ENCODE data around the gene KIF12. TPM values are rescaled to one million over a fixed set of nuclear protein-coding genes. Genes with fewer than 3 reads are reported as not detected.

The KIF12 gene
- total RNA-seq, 1 donor from 2014 or later: 0.64 TPM

DNA sequence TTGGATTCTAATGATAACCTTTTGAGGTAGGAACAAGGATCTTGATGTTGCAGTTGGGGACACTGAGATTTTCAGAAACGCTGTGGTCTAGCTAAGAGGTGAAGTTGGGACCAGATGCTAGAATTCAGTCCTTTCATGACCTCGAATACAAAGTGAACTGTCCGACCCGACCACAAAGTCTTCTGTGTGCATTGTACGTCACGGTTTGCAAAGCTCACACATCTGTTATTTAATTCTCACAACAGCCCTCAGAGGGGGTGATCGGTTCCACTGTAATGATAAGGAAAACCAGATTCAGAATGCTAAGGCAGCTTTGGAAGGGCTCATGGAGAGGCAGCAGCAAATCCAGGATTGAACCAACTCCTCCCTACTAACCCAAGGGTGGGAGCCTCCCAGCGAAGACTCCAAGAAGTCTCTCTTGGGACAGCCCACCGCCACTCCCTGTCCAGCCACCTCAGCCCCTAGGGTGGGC is 16.6 kb upstream of the KIF12 start:
- Mint-ChIP-seq H3K9me3 (ENCODE audit: unreplicated experiment) (no peaks in the 10 kb centered on the region), H3K27me3 (ENCODE audit: unreplicated experiment) (peaks cover 53% of the 10 kb centered on the region), H3K27ac (ENCODE audit: unreplicated experiment) (no peak overlapping the region), H3K36me3 (ENCODE audit: unreplicated experiment) (no peaks in the 10 kb centered on the region), H3K4me3 (ENCODE audit: unreplicated experiment) (no peak overlapping the region), H3K4me1 (ENCODE audit: unreplicated experiment) (peaks cover 4% of the 10 kb centered on the region)
- no peak for DNase-seq (ENCODE audit: extremely low spot score, unreplicated experiment)
- TF ChIP-seq, protein P1, sequence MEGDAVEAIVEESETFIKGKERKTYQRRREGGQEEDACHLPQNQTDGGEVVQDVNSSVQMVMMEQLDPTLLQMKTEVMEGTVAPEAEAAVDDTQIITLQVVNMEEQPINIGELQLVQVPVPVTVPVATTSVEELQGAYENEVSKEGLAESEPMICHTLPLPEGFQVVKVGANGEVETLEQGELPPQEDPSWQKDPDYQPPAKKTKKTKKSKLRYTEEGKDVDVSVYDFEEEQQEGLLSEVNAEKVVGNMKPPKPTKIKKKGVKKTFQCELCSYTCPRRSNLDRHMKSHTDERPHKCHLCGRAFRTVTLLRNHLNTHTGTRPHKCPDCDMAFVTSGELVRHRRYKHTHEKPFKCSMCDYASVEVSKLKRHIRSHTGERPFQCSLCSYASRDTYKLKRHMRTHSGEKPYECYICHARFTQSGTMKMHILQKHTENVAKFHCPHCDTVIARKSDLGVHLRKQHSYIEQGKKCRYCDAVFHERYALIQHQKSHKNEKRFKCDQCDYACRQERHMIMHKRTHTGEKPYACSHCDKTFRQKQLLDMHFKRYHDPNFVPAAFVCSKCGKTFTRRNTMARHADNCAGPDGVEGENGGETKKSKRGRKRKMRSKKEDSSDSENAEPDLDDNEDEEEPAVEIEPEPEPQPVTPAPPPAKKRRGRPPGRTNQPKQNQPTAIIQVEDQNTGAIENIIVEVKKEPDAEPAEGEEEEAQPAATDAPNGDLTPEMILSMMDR (IDR thresholded peaks at IDR 0.05): no peak

DNA sequence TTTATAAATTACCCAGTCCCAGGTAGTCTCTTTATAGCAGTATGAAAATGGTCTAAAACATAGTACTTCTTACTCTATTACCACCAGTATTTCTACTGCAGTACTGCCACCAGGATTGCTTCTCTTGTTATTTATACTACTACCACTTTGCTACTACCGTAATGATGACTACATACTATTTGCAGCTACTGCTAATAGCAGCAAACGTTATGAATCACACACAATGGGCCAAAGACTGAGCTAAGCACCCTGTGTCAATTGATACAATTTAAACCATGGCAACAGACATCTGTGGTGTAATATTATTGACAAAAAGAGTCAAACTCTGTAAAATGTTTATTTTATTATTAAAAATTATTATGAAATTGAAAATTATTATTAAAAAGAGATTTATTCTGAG is 15.3 kb upstream of the KIF12 start:
- peaks cover 4% of the 10 kb centered on the region for H3K4me1 Mint-ChIP-seq (ENCODE audit: unreplicated experiment)
- H3K27me3 Mint-ChIP-seq (ENCODE audit: unreplicated experiment): peaks cover 47% of the 10 kb centered on the region
- TF ChIP-seq, protein P1 (IDR thresholded peaks at IDR 0.05): no peak
- no peaks in the 10 kb centered on the region for H3K36me3 Mint-ChIP-seq (ENCODE audit: unreplicated experiment)
- H3K9me3 Mint-ChIP-seq (ENCODE audit: unreplicated experiment): no peaks in the 10 kb centered on the region
- no peak overlapping the region for H3K4me3 Mint-ChIP-seq (ENCODE audit: unreplicated experiment)
- no peak overlapping the region for H3K27ac Mint-ChIP-seq (ENCODE audit: unreplicated experiment)
- DNase-seq (ENCODE audit: extremely low spot score, unreplicated experiment): no peak

DNA sequence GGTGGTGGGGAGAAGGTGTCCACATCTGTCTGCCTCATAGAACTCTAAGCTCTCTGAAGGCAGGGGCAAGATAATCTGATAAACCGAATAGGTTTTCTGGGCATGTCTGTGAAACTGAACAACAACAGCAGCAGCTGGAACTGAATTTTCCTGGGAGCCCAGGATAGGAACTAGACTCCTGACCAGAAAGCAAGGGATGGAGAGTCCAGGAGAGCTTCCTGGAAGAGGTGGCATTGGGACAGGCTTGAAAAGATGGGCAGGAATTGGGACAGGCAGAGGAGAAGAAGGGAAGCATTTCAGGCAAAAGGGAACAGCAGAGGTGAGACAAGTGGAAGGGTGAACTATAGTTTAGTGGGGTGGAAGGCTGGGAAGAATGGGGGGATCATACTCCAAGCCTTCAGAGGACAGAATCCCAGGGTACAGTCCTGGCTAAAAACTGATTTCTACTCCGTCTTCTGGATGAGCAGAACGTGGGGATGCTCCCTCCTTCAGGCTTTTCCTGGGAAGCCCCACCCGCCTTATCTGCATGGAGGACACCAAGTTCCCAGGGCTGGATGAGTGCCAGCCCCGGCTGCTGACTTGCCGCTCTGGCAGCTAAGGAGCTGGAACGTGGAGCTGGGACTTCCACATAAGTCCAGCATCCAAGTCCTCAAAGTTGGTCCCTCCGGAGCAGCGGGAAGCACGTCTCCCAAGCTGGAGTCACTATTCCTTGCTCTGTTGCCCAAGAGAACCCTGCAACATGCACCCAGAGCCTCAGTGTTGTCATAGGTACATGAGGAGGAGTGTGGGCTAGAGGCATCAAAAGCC is 13.9 kb upstream of the KIF12 start:
- peaks cover 4% of the 10 kb centered on the region for H3K4me1 Mint-ChIP-seq (ENCODE audit: unreplicated experiment)
- no peak for DNase-seq (ENCODE audit: extremely low spot score, unreplicated experiment)
- H3K9me3 Mint-ChIP-seq (ENCODE audit: unreplicated experiment): no peaks in the 10 kb centered on the region
- TF ChIP-seq, protein P1 (IDR thresholded peaks at IDR 0.05): no peak
- peaks cover 33% of the 10 kb centered on the region for H3K27me3 Mint-ChIP-seq (ENCODE audit: unreplicated experiment)
- H3K4me3 Mint-ChIP-seq (ENCODE audit: unreplicated experiment): no peak overlapping the region
- H3K36me3 Mint-ChIP-seq (ENCODE audit: unreplicated experiment): no peaks in the 10 kb centered on the region
- no peak overlapping the region for H3K27ac Mint-ChIP-seq (ENCODE audit: unreplicated experiment)

DNA sequence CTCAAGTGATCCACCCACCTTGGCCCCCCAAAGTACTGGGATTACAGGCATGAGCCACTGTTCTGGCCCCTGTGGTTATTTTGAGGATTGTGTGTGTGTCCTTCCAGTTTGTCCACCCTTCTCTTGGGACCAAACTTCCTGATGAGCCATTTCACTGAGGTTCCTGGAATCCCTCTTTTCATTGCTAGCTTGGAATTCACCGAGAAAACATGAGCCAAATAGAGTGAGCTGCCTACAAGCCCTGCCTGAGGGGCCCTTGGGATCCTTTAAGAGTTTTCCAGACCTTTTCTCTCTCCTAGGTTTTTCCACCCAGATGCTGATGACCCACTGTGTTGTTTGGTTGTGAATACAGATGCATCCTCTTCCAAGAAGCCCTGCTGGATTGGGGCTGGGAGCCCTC is 13.2 kb upstream of the KIF12 start:
- H3K27me3 Mint-ChIP-seq (ENCODE audit: unreplicated experiment): peaks cover 32% of the 10 kb centered on the region

DNA sequence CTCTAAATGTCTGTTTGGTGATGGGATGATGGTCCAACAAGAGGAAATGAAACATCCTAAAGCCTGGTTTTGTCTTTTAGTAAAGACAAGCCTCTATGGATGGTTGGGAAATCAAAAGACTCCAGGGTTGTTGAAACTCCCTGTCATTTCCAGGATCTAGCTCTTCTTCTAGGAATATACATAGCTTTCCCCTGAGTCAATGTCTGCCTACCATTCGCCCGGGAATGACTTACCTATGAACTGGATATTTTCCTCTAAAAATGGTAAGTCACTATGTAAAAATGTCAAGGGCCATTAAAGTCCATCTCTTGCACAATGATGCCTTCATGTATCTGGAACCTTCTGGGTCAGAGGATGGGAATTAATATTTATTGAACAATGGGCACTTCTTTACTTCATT is 11.1 kb upstream of the KIF12 start:
- Mint-ChIP-seq H3K36me3 (ENCODE audit: unreplicated experiment) (no peaks in the 10 kb centered on the region), H3K4me3 (ENCODE audit: unreplicated experiment) (no peak overlapping the region), H3K9me3 (ENCODE audit: unreplicated experiment) (no peaks in the 10 kb centered on the region), H3K27me3 (ENCODE audit: unreplicated experiment) (peaks cover 38% of the 10 kb centered on the region), H3K27ac (ENCODE audit: unreplicated experiment) (no peak overlapping the region), H3K4me1 (ENCODE audit: unreplicated experiment) (peaks cover 4% of the 10 kb centered on the region)
- DNase-seq (ENCODE audit: extremely low spot score, unreplicated experiment): no peak
- TF ChIP-seq, protein P1 (IDR thresholded peaks at IDR 0.05): no peak

More for the DNA sequence above, 13.2 kb upstream of the KIF12 start:
- H3K9me3 Mint-ChIP-seq (ENCODE audit: unreplicated experiment): no peaks in the 10 kb centered on the region
- H3K4me1 Mint-ChIP-seq (ENCODE audit: unreplicated experiment): peaks cover 4% of the 10 kb centered on the region
- DNase-seq (ENCODE audit: extremely low spot score, unreplicated experiment): no peak
- H3K36me3 Mint-ChIP-seq (ENCODE audit: unreplicated experiment): no peaks in the 10 kb centered on the region
- TF ChIP-seq, protein P1 (IDR thresholded peaks at IDR 0.05): no peak
- no peak overlapping the region for H3K4me3 Mint-ChIP-seq (ENCODE audit: unreplicated experiment)
- H3K27ac Mint-ChIP-seq (ENCODE audit: unreplicated experiment): no peak overlapping the region

Data from osteocyte (in vitro differentiated cells).